ENCODE measurements around the gene MYOT. TPM values are rescaled to one million over a fixed set of nuclear protein-coding genes. Genes with fewer than 3 reads are reported as not detected.

The MYOT gene
- total and polyA plus RNA-seq, 10 of the 15 experiments (the other 5 are each of a cell fraction or from before 2014, with no cell fraction given), result 0.15 to 1.5 (median 0.53) TPM; not detected in 5

GRCh38 chr5:137822158-137822764, 45.4 kb upstream of the MYOT start (continued):
- TF ChIP-seq E2F8 (IDR thresholded peaks at IDR 0.05; ENCODE audit: low read depth, partially characterized antibody) (no peak), ESRRA (IDR thresholded peaks at IDR 0.05; ENCODE audit: low read length) (no peak), SREBF1 (IDR thresholded peaks at IDR 0.05; ENCODE audit: low read length) (no peak)

- 89% methylated on average over 1 of the region's 1 CpG for WGBS (ENCODE audit: insufficient coverage, insufficient replicate concordance, low lambda C conversion rate, missing lambda C conversion rate)
- Histone ChIP-seq H3K27me3 (replicated peaks in 1 of 2; ENCODE audit: control insufficient read depth in 2 of 2, insufficient read depth in 2 of 2, low read length in 1 of 2) (no peaks in the 10 kb centered on the region), H3K4me1 (ENCODE audit: control insufficient read depth, insufficient read depth, low read length) (no peaks in the 10 kb centered on the region), H4K20me1 (ENCODE audit: control insufficient read depth, insufficient read depth) (no peaks in the 10 kb centered on the region), H3K79me2 (ENCODE audit: control insufficient read depth, insufficient read depth, low read length) (no peaks in the 10 kb centered on the region), H3K27ac (ENCODE audit: control insufficient read depth, insufficient read depth) (no peak overlapping the region), H3K9ac (ENCODE audit: control insufficient read depth, insufficient read depth, low read length) (no peak overlapping the region), H3K9me3 (replicated peaks; ENCODE audit: control insufficient read depth, insufficient read depth, low read length) (no peaks in the 10 kb centered on the region), H2AFZ (ENCODE audit: control insufficient read depth, low read depth, low read length) (no peak overlapping the region), H3K4me2 (ENCODE audit: control insufficient read depth, insufficient read depth) (no peak overlapping the region), H3K4me3 (no peak overlapping the region), H3K36me3 (ENCODE audit: control insufficient read depth in 2 of 2, insufficient read depth in 2 of 2, low read length in 1 of 2) (no peaks in the 10 kb centered on the region)
- no peak for ATAC-seq
- BruUV-seq (replicated peaks), result no TSS peak
- RAD21 ChIA-PET (ENCODE audit: unreplicated experiment), result interaction anchor here (0.9 to 1.7 kb wide), 2 partner anchors 44 to 81 kb away, joined by 3 to 13 read pairs; no protein-coding TSS in a partner anchor
- no peak for FAIRE-seq
- intact Hi-C loops (cut with micrococcal nuclease; ENCODE audit: unreplicated experiment), result loop anchor here (1.0 to 2.0 kb wide), 3 partner anchors 44 to 194 kb away; no protein-coding TSS in a partner anchor
- SMC1A ChIA-PET (ENCODE audit: uncharacterized antibody, unreplicated experiment), result interaction anchor here (0.9 to 1.5 kb wide), 5 partner anchors 23 to 193 kb away, joined by 3 to 7 read pairs (median 4); partner anchors contain the start of gene KLHL3
- CTCF ChIA-PET, result interaction anchor here (0.7 to 2.1 kb wide), 9 partner anchors 22 to 163 kb away, joined by 3 to 23 read pairs (median 4); no protein-coding TSS in a partner anchor
- TF ChIP-seq STAT1 (conservative IDR thresholded peaks at IDR 0.05) (no peak), REST (IDR thresholded peaks at IDR 0.05; ENCODE audit: low read depth, low read length) (no peak), PML (IDR thresholded peaks at IDR 0.05; ENCODE audit: low read length) (no peak)
- POLR2A ChIA-PET, result no interaction called here
- in situ Hi-C loops (cut with MboI), result no loop called here
- no peak for DNase-seq (ENCODE audit: low read depth, low spot score)
Measured at GRCh38 chr5:137822984-137823383, 44.7 kb upstream of the MYOT start.
